NCI-H2227 treated with DMSO at 0.1 percent for 48 hours (cell line): ENCODE data around the gene RNF41.

ENCODE experiments used
- DNase-seq: peaks from one replicate; lab custom pipeline; 2025; lab: John Stamatoyannopoulos, UW

RNF41 gene

DNA sequence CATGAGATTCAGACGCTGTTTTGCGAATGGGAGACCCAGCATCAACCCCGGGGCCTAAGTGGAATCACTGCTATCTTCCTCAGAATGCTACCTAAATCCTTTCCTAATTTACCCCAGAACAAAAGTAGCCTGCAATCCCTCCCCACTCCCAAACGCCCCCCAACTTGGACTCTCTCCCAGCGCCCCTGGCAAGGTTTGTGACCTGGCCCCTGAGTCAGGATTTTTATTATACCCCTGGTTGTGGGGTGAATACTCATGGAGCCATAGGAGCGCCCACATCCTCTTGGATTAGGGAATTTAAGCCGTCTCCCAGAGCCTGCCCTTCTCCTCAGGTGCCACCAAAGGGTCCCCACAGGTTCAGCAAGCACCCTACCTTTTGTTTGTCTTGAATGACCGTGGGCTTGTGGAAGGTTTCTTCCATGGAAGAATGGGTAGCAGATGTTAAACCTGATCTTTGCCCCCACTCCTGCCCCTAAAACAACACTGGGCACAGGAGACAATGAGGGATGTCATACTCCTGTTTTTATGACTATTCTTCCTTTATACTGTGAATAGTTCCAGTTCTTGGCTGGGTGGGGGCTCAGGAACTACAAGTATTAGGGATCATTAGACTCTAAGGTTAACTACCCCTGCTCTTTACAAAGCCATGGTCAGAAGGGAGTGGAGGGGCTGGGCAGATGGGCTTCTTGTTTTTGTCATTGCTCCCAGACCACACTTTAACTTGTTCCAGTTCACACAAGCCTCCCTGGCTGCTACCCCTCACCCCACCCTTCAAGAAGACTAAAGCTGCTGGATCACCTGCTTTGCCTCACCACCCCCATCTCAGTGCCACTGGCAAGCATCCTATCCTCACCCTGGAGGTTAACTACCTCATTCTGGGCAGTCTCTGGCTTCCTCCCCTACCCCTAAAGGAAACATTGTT, 68.7 kb downstream of the RNF41 start:
- DNase-seq, result no peak
